HepG2 (cell line): ENCODE data around the gene NOL4L. TPM values are rescaled to one million over a fixed set of nuclear protein-coding genes. Genes with fewer than 3 reads are reported as not detected.

Experiments
- BHLHE40 ChIP-seq: IDR thresholded peaks from 2 replicates; pipeline ENCODE4 v1.6.1; 2011; ENCODE audit warnings: low read length, improper control_type of control experiment
- BRCA1 ChIP-seq: sonication (generic); formaldehyde crosslinking; IDR thresholded peaks from 2 replicates; pipeline ENCODE4 v1.4.0; 2020; ENCODE audit warnings: missing genetic modification reagents
- ELF3 ChIP-seq: IDR thresholded peaks from 2 replicates; pipeline ENCODE4 v1.6.1; 2016; ENCODE audit warnings: missing genetic modification reagents, missing compliant biosample characterization
- KLF11 ChIP-seq: IDR thresholded peaks from 2 replicates; pipeline ENCODE4 v1.6.1; 2016; ENCODE audit warnings: missing compliant biosample characterization
- KLF15 ChIP-seq: sonication (generic); formaldehyde crosslinking; IDR thresholded peaks from 2 replicates; pipeline ENCODE4 v1.8.1; 2023; ENCODE audit warnings: borderline replicate concordance, mild to moderate bottlenecking, inconsistent platforms, missing genetic modification reagents, mixed read lengths
- MED8 ChIP-seq: sonication (generic); formaldehyde crosslinking; IDR thresholded peaks from 2 replicates; pipeline ENCODE4 v1.8.1; 2023; ENCODE audit warnings: mild to moderate bottlenecking, missing genetic modification reagents; ENCODE audit not compliant: insufficient replicate concordance
- MIER2 ChIP-seq: IDR thresholded peaks from 2 replicates; pipeline ENCODE4 v1.6.1; 2016; ENCODE audit warnings: missing biosample characterization, missing genetic modification reagents
- PHB2 ChIP-seq: fragments of 450-650 bp; IDR thresholded peaks from 2 replicates; pipeline ENCODE4 v1.6.1; 2018; ENCODE audit not compliant: partially characterized antibody
- PHF20 ChIP-seq: sonication (generic); formaldehyde crosslinking; IDR thresholded peaks from 2 replicates; pipeline ENCODE4 v1.5.0; 2020; ENCODE audit warnings: mild to moderate bottlenecking, missing genetic modification reagents
- SPEN ChIP-seq: sonication (generic); formaldehyde crosslinking; IDR thresholded peaks from 2 replicates; pipeline ENCODE4 v1.5.1; 2020; ENCODE audit warnings: low read depth, mild to moderate bottlenecking, missing genetic modification reagents
- TCF7 ChIP-seq: sonication (generic); IDR thresholded peaks from 2 replicates; pipeline ENCODE4 v1.6.1; 2016; ENCODE audit warnings: antibody characterized with exemption, low read depth
- TOPORS ChIP-seq: sonication (generic); formaldehyde crosslinking; IDR thresholded peaks from 2 replicates; pipeline ENCODE4 v1.8.0; 2023; ENCODE audit warnings: mild to moderate bottlenecking, missing genetic modification reagents
- ZBTB38 ChIP-seq: sonication (generic); formaldehyde crosslinking; IDR thresholded peaks from 2 replicates; pipeline ENCODE4 v1.5.1; 2020; ENCODE audit warnings: mild to moderate bottlenecking, missing genetic modification reagents
- ZFP41 ChIP-seq: sonication (generic); formaldehyde crosslinking; IDR thresholded peaks from 2 replicates; pipeline ENCODE4 v1.4.0; 2020; ENCODE audit warnings: mild to moderate bottlenecking, missing genetic modification reagents, borderline replicate concordance
- ZNF383 ChIP-seq: sonication (generic); formaldehyde crosslinking; IDR thresholded peaks from 2 replicates; pipeline ENCODE4 v1.4.0; 2020; ENCODE audit warnings: missing genetic modification reagents, mild to moderate bottlenecking, borderline replicate concordance
- ZNF430 ChIP-seq: sonication (generic); formaldehyde crosslinking; IDR thresholded peaks from 2 replicates; pipeline ENCODE4 v1.9.0; 2021; ENCODE audit warnings: mild to moderate bottlenecking, missing genetic modification reagents
- ZSCAN9 ChIP-seq: IDR thresholded peaks from 2 replicates; pipeline ENCODE4 v1.6.1; 2016; ENCODE audit warnings: borderline replicate concordance
- polyA plus RNA-seq, 8 experiments: library from polyadenylated mRNA; depleted of rRNA in 3 of 8; stranded (reverse) in 7 of 8; unstranded in 1 of 8; fragments of >200 nt; fragmentation: Illumina TruSeq in 4 of 8; extraction: Trizol in 4 of 8; gene quantifications; 2 replicates each; pipeline versions ENCODE4 v1.2.1 to v1.2.3, GENCODE V29; 2011 to 2016; ENCODE audit warnings: low read depth in 4 of 8, missing spikeins in 1 of 8, mixed read lengths in 1 of 8; ENCODE audit not compliant: insufficient read depth in 1 of 8
- total RNA-seq, 5 experiments: library from RNA; depleted of rRNA; stranded (reverse); fragments of >200 nt; fragmentation: Illumina TruSeq; extraction: Trizol; gene quantifications; 2 replicates each; pipeline ENCODE4 v1.2.3, GENCODE V29; 2016; ENCODE audit warnings: low read depth in 1 of 5
- TF ChIP-seq, protein P1 (sequence below): sonication (generic); formaldehyde crosslinking; IDR thresholded peaks from 2 replicates; pipeline ENCODE4 v1.4.0; 2020; ENCODE audit warnings: missing genetic modification reagents
- TF ChIP-seq, protein P2 (sequence below), 2 experiments: fragments of 450-650 bp in 1 of 2; sonication (generic) in 1 of 2; formaldehyde crosslinking in 1 of 2; IDR thresholded peaks; 2 replicates each; pipeline versions ENCODE4 v1.6.1 to v1.8.0; 2016 to 2022; ENCODE audit warnings: antibody characterized with exemption in 1 of 2, mild to moderate bottlenecking in 1 of 2, missing genetic modification reagents in 1 of 2

The NOL4L gene
- total and polyA plus RNA-seq, 2 of the 13 experiments (the other 11 are each of a cell fraction or from before 2014, with no cell fraction given), result 16.6 to 35.4 TPM

- TF ChIP-seq, protein P1, sequence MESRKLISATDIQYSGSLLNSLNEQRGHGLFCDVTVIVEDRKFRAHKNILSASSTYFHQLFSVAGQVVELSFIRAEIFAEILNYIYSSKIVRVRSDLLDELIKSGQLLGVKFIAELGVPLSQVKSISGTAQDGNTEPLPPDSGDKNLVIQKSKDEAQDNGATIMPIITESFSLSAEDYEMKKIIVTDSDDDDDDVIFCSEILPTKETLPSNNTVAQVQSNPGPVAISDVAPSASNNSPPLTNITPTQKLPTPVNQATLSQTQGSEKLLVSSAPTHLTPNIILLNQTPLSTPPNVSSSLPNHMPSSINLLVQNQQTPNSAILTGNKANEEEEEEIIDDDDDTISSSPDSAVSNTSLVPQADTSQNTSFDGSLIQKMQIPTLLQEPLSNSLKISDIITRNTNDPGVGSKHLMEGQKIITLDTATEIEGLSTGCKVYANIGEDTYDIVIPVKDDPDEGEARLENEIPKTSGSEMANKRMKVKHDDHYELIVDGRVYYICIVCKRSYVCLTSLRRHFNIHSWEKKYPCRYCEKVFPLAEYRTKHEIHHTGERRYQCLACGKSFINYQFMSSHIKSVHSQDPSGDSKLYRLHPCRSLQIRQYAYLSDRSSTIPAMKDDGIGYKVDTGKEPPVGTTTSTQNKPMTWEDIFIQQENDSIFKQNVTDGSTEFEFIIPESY, result no peak
- TF ChIP-seq, protein P2, sequence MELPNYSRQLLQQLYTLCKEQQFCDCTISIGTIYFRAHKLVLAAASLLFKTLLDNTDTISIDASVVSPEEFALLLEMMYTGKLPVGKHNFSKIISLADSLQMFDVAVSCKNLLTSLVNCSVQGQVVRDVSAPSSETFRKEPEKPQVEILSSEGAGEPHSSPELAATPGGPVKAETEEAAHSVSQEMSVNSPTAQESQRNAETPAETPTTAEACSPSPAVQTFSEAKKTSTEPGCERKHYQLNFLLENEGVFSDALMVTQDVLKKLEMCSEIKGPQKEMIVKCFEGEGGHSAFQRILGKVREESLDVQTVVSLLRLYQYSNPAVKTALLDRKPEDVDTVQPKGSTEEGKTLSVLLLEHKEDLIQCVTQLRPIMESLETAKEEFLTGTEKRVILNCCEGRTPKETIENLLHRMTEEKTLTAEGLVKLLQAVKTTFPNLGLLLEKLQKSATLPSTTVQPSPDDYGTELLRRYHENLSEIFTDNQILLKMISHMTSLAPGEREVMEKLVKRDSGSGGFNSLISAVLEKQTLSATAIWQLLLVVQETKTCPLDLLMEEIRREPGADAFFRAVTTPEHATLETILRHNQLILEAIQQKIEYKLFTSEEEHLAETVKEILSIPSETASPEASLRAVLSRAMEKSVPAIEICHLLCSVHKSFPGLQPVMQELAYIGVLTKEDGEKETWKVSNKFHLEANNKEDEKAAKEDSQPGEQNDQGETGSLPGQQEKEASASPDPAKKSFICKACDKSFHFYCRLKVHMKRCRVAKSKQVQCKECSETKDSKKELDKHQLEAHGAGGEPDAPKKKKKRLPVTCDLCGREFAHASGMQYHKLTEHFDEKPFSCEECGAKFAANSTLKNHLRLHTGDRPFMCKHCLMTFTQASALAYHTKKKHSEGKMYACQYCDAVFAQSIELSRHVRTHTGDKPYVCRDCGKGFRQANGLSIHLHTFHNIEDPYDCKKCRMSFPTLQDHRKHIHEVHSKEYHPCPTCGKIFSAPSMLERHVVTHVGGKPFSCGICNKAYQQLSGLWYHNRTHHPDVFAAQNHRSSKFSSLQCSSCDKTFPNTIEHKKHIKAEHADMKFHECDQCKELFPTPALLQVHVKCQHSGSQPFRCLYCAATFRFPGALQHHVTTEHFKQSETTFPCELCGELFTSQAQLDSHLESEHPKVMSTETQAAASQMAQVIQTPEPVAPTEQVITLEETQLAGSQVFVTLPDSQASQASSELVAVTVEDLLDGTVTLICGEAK (IDR thresholded peaks at IDR 0.05), result no peak
- TF ChIP-seq, protein P2 (CRISPR knock-in tag; IDR thresholded peaks at IDR 0.05), result no peak; the same call in 1 of the 2 replicates
- 0 out of 2 replicates have a peak, but pooled peaks have one; percentile 61 for TF ChIP-seq ZNF430 (CRISPR knock-in tag)
- TF ChIP-seq TOPORS (CRISPR knock-in tag), result no peak
- no peak for TF ChIP-seq TCF7
- no peak for TF ChIP-seq ZNF383 (CRISPR knock-in tag)
- no peak for TF ChIP-seq BRCA1 (CRISPR knock-in tag)
- no peak for TF ChIP-seq BHLHE40
- TF ChIP-seq ZBTB38 (CRISPR knock-in tag), result no peak; the same call in 1 of the 2 replicates
- TF ChIP-seq MED8 (CRISPR knock-in tag), result no peak
- no peak for TF ChIP-seq KLF15
- TF ChIP-seq ZFP41 (CRISPR knock-in tag), result no peak
- TF ChIP-seq ZSCAN9 (CRISPR knock-in tag), result no peak
- no peak for TF ChIP-seq PHB2
- no peak for TF ChIP-seq MIER2 (CRISPR knock-in tag)
- TF ChIP-seq KLF11, result no peak
- TF ChIP-seq SPEN, result no peak; the same call in 1 of the 2 replicates
- TF ChIP-seq PHF20, result no peak
- TF ChIP-seq ELF3 (CRISPR knock-in tag), result no peak
These were observed 75.0 kb downstream of the NOL4L start (continued) for GRCh38 chr20:32510120-32510600.
